ENCODE data around the gene TRMT13. TPM values are rescaled to one million over a fixed set of nuclear protein-coding genes. Genes with fewer than 3 reads are reported as not detected.
A peak's percentile ranks its signal among the peaks of the same experiment; 100 is the strongest.

The TRMT13 gene
- total and polyA plus RNA-seq, 2 of the 13 experiments (the other 11 are each of a cell fraction or from before 2014, with no cell fraction given), result 10.0 to 12.4 TPM

GRCh38 chr1:100132566-100133477, at the start of gene TRMT13, which contains the start of gene SASS6 (continued):
- no peak for TF ChIP-seq CBX2 (IDR thresholded peaks at IDR 0.05; ENCODE audit: low read depth, low read length)
- no peak for TF ChIP-seq CBX2 (CRISPR knock-in tag; IDR thresholded peaks at IDR 0.05; ENCODE audit: low read depth)
- peak; percentile 46; the same call in 1 of the 2 replicates for TF ChIP-seq ZNF275 (CRISPR knock-in tag; IDR thresholded peaks at IDR 0.05; ENCODE audit: borderline replicate concordance)
- TF ChIP-seq AKAP8 (CRISPR knock-in tag; IDR thresholded peaks at IDR 0.05), result 0 out of 2 replicates have a peak, but pooled peaks have one; percentile 65
- TF ChIP-seq ZNF441 (CRISPR knock-in tag; IDR thresholded peaks at IDR 0.05; ENCODE audit: borderline replicate concordance), result no peak
- TF ChIP-seq LCORL (IDR thresholded peaks at IDR 0.05), result no peak
- TF ChIP-seq LCORL (CRISPR knock-in tag; IDR thresholded peaks at IDR 0.05), result no peak; the same call in none of the 2 replicates
- no peak for TF ChIP-seq ZNF512B (CRISPR knock-in tag; IDR thresholded peaks at IDR 0.05; ENCODE audit: borderline replicate concordance)
- peak; percentile 62; the same call in 1 of the 2 replicates for TF ChIP-seq MXD3 (CRISPR knock-in tag; IDR thresholded peaks at IDR 0.05)
- 0 out of 2 replicates have a peak, but pooled peaks have one; percentile 48 for TF ChIP-seq MIXL1 (CRISPR knock-in tag; IDR thresholded peaks at IDR 0.05)
- TF ChIP-seq HHEX (CRISPR knock-in tag; IDR thresholded peaks at IDR 0.05), result no peak
- no peak for TF ChIP-seq FIP1L1 (IDR thresholded peaks at IDR 0.05; ENCODE audit: borderline replicate concordance, insufficient read depth, low read depth, low read length)
- TF ChIP-seq HIC2 (CRISPR knock-in tag; IDR thresholded peaks at IDR 0.05; ENCODE audit: low read depth), result no peak
- TF ChIP-seq DMAP1 (CRISPR knock-in tag; IDR thresholded peaks at IDR 0.05), result peak; percentile 54; the same call in 1 of the 2 replicates
- peak; percentile 96 for TF ChIP-seq MXI1 (IDR thresholded peaks at IDR 0.05; ENCODE audit: borderline replicate concordance, low read depth, low read length)
- TF ChIP-seq KLF15 (CRISPR knock-in tag; IDR thresholded peaks at IDR 0.05; ENCODE audit: borderline replicate concordance), result 0 out of 2 replicates have a peak, but pooled peaks have one; percentile 31
- no peak for TF ChIP-seq ARNT (IDR thresholded peaks at IDR 0.05)
- no peak for TF ChIP-seq TCF12 (IDR thresholded peaks at IDR 0.05)
- no peak for TF ChIP-seq TCF12 (CRISPR knock-in tag; IDR thresholded peaks at IDR 0.05)
- TF ChIP-seq ZC3H4 (CRISPR knock-in tag; IDR thresholded peaks at IDR 0.05; ENCODE audit: borderline replicate concordance), result no peak
- no peak for TF ChIP-seq HNRNPUL1 (IDR thresholded peaks at IDR 0.05; ENCODE audit: low read depth, low read length)
- TF ChIP-seq AHR (CRISPR knock-in tag; IDR thresholded peaks at IDR 0.05), result no peak
- TF ChIP-seq ZNF878 (CRISPR knock-in tag; IDR thresholded peaks at IDR 0.05), result peak; percentile 96
- TF ChIP-seq THYN1 (CRISPR knock-in tag; IDR thresholded peaks at IDR 0.05; ENCODE audit: borderline replicate concordance, low read depth), result no peak

Measured in HepG2 (cell line).